HG03571 (cell line): ENCODE measurements around the gene FAP.

Source experiments
- ATAC-seq: cut with Tn5 transposase; IDR thresholded peaks from one replicate; pipeline ENCODE4 v1.9.1; 2021; ENCODE audit not compliant: unreplicated experiment

Gene FAP, protein sequence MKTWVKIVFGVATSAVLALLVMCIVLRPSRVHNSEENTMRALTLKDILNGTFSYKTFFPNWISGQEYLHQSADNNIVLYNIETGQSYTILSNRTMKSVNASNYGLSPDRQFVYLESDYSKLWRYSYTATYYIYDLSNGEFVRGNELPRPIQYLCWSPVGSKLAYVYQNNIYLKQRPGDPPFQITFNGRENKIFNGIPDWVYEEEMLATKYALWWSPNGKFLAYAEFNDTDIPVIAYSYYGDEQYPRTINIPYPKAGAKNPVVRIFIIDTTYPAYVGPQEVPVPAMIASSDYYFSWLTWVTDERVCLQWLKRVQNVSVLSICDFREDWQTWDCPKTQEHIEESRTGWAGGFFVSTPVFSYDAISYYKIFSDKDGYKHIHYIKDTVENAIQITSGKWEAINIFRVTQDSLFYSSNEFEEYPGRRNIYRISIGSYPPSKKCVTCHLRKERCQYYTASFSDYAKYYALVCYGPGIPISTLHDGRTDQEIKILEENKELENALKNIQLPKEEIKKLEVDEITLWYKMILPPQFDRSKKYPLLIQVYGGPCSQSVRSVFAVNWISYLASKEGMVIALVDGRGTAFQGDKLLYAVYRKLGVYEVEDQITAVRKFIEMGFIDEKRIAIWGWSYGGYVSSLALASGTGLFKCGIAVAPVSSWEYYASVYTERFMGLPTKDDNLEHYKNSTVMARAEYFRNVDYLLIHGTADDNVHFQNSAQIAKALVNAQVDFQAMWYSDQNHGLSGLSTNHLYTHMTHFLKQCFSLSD

DNA sequence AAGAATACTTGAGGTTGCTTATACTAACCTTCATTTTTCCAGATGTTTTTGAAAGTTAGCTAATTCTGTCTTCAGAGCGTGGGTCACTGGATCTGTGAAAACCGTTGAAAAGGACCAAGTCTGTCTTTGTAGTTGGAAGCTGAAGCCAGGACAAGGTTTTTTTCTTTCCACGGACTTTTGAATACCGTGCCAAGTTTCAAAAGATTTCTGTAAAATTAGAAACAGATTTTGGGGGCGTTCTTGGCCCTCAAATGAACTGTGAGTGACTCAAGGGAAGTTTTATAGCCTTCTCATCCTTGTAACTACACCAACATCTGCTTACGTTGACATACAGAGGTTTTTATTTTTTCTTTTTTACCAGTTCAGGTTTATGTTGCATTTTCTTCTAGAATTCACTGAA, at the start of gene FAP:
Gene FAP (minus strand): TSS at position 152 of the 400 bp plus-strand sequence. CDS start 118 bp downstream, at position 34.
- ATAC-seq: no peak

DNA sequence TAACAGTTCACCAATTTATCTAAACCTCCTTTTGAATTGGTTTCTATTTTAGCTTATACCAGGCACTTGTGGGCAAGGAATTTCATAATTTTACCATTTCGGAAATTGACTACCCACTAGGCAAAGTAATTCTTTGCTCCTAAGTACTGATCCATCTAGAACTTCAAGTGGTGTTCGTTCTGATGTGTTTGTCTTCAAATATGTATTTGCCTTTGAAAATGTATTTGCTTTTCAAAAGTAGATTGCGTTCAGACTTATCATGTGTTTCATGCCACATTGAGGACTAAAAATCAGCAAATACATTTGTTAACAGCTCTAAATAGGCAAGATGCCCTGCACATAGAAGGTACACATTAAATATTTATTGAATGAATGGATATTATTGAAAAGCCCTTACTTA, 48.5 kb upstream of the FAP start:
- ATAC-seq: no peak

DNA sequence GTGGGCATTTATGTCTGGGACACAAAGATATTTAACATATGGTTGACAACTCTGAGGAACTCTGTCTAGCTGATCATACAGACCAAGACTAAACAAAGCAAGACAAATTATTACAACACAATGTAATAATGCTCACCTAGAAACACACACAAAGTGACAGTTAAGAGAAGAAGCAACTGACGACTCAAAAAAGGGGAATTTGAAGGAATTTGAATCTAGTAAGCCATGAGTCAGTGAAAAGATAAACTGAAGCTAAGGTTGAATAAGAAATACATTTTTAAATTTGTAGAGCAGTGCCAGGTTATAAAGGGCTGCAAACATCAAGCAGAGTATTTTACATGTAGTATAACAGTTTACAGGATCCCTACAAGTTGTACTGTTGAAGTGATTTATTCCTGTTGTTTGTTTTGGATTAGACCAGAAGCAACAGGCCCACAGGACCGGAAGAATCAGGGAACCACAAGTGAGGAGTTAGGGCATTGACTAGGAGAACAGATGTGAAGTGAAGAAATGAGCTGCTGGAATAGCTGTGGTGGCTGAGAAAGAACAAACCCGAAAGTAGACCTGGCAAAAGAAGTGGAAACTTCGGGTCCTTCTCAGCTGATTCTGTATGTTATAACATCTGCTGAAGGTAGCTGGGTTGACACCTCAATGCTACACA, 39.6 kb upstream of the FAP start:
- no peak for ATAC-seq

DNA sequence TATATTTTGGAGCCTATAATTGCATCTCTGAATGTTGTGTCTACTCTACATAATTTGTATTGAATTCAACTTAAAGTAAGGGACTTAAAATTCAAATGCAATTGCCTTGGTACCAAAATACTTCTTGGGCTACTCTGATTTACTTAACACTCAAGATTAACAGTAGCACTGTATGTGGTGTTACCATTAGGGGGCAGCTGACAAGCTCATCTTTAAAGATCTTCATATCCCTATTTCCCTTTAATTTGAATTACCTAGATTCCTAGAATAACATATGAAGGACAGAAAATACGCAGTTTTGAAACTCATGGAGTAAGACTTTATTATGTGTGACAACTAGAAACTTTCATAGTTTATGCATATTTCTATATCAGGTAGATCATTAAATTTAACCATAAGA, 37.4 kb upstream of the FAP start:
- ATAC-seq: no peak

DNA sequence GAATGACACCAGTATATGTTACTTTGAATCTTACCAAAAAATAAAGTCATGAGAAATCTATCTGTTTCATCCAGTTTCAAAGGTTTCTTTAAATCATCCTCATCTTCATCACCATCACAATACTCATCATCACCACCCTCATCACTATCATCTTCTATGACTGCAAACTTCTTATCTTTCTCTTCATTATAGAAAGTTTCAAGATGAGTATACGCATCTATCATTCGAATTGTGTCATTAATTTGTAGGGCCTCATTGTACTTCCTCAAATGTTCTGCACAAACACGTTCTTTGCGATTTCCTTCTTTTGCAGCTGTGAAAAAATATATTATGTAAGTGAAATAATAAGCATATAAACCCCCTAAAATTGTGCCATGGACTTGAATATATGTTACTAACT, 34.1 kb upstream of the FAP start:
- no peak for ATAC-seq

DNA sequence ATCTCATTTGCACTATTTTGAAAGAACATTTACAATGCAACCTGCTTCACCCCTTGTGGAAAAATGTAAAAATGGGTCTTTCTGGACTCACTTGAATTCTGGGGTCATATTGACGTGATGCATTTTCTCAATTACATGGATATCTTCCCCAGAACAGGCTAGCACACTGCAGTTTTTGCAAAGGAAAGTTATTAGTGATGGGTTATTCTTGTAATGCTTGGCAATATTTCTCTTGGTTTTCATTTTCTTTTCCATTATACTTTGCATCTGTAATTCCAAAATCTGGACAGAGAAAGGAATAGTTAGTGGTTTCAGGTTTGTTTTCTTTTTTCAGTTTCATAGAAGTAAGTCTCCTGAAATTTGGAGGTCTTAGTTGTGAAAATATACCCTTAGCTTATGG, 24.8 kb upstream of the FAP start:
- ATAC-seq: no peak

DNA sequence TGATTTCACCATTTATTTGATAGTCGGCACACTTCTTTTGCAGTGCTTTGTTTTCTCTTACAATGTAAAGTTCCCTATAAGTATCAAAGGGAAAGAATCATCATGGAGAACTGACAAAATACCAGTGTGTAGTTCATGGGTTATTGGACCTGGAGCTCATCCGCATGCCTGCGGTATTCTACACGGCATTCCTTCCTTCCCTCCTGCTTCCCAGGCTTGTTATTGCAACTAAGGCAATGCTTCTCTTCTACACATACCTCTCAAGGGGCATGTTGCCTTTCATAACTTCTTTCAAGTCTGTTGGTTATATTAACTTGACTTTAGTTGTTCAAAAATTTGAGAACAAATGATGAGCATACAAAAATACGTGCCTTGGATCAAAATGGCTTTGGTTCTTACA, 24.3 kb upstream of the FAP start:
- ATAC-seq: no peak

DNA sequence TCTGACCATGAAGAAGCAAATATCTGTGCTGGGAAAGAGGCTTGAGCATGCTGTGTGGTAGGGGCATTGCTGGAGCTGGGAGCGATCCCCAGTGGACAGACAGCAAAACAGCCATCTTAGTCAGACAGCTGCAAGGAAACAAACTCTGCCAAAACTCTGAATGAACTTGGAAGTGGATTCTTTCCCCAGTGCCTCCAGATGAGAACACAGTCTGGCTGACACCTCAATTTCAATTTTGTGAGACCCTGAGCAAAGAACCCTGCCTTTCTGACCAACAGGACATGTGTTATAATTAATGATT, 23.2 kb upstream of the FAP start:
- ATAC-seq: no peak

DNA sequence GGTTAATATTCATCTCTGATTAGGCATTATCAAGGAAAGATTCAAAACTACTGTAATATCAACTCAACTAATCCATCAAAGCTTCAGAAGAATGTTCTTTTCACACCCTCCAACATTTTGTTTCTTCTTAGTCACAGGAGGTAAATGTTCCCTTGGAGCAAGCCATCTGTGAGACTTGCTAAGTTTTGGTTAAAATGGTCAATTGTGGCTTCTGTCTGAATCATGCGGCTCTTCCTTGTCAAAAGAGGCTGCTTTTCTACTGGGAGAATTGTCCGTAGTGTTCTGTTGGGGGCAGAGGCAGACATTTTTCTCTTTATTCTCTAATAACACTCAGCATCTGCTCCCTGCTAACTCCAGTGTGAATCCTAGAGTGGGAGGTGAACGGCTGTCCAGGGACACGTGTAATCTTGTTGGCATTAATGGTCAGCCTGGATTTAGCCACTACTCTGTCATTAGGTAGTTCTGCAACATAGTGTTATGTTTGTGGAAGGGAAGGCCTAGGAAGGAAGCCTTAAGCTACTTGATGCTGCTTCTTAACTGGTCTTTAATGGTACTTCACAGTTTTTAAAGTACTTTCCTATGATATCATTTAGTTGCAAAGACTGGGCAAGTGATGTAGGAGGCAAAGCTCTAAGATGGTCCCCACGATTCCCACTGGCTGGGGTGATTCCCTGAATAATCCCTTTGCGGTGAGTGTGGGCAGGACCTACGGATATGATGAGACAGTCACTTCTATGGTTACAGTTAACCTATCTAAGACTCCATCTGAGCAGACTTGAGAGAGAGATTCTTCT, 22.6 kb upstream of the FAP start:
- ATAC-seq: no peak

DNA sequence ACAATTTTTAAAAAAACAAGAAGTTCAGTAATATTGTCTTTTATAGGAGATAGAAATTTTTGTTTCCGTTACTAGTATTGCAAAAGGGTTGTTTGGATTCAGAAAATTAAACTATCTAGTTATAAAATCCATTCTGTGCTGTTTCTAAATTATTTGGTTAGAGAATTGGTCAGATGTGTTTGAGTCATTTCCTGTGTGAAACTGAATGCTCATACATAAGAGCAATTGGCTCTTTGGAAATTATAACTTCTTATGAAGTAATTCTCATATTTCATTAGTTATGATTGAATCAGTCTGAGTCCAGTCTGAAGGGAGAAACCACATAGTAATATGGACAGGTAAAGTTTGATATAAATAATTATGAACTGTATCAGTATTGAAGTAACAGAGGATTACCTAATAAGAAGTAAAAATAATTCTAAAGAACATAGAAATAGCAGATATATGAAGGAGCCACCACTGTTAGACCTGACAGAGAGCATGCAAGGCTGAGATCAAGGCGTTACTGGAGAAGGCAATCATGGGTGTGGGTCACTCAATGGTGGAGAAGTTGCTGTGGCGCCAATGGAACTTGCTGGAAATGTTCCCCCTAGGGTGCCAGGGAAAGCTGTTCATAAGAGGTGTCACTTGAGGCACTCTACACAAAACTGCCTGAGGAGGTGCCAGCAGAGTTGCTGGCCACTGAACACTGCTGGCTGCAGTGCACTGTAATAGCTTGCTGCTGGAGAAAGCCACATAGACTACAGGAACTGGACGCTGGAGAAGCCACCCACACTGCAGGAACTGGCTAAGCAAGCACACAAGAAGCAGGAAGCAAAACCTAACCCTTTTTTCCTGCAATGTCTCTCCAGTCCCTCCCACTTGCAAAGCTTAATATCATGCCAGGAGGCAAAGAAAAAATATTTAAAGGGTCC, 18.0 kb upstream of the FAP start:
- ATAC-seq: peak; percentile 59

DNA sequence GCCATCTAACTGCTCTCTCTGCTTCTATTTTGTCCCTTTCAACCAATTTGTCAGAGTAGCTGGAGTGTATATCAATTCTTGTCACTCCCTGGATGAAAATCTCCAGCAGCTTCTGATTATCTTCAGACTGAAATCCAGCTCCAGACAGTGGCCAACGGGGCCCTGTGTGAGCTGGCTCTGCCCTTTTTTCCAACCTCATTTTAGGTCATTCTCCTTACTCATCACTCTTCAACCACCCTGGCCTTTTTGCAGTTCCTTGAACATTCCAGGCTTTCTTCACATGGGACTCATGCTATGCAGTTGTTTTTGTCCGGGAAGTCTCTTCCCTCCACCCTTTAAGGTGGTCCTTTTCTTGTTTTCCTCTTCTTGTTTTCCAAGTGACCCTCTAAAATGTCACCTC, 15.4 kb upstream of the FAP start:
- no peak for ATAC-seq

DNA sequence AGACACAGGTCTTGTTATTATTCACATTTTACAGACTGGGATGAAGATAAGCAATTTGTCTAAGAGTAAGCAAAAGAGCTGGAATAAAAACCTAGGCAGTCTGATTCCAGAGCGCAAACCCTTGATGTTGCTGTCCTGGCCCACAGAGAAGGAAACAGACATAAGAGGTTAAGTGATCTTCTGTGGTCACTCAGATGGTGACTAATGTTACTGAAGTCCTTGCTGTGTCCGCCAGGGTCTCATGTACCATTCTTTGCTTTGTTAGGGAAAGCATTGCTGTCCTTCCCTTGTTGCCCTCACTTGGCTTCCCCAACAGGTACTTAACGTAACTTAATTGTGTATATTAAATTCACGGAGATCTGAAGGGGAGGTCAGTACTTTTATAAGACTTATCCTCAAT, 14.9 kb upstream of the FAP start:
- no peak for ATAC-seq

DNA sequence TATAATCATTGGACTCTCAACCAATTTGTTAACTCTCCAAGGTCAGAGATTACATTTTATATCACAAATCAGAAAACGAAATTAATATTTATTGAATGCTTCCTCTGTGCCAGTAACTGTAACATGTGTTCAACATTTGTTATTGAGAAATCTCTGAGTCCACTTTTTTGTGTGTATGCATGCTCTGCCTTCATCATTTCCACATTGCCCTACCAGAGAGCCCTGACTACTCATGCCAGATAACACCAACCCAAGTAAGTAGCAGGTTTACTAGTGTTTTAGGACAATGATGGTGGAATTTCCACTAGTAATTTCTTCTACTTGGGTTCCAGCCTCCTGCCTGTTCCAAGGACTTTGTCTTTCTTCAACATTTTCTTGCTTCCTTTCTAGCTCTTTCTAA, 14.2 kb upstream of the FAP start:
- no peak for ATAC-seq

DNA sequence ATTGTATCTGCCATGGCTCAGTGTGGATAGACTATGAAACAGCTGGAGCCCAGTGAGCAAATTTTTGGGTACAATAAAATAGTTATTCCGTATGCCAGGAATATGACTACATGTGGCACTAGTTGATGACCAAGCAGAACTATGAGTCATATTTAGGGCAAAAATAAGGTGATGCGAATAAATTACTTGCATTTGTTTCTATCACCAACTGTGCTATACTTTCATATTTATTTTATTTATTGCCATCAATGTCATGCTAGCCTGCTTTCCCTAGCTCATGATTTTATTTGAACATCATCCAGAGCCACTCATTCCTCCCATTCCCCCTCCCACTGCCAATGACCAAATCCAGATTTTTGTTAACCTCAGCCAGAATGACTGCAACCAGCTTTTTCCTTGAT, 13.3 kb upstream of the FAP start:
- no peak for ATAC-seq

DNA sequence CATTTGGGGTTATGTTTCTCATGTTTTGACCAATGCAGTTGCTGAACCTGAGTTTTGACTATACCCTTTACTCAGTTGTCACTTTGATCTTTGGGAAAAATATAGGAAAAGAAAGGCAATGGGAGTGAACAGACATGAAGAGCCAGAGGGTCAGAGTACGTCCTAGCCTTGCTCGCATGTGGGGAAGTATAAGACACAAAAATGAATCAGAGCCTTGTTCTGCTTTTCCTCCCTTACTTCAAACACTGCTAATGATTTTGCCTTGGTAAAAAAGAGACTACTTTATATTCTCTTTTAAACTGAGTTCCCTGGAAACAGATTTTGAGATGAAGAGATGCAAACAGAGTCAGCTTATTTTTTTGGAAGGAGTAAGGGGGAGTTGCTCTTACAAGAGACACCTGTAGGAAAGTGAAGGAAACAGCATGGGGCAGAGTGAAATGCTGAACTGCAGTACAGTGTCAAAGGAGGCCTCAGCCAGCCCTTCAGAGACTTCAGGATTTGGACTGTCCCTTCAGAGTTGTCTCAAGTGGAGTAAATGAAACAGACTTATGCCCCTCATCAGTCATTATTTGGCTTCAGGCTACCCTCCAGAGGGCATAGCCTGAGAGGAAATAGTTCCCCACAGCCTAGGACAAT, 11.1 kb upstream of the FAP start:
- no peak for ATAC-seq

DNA sequence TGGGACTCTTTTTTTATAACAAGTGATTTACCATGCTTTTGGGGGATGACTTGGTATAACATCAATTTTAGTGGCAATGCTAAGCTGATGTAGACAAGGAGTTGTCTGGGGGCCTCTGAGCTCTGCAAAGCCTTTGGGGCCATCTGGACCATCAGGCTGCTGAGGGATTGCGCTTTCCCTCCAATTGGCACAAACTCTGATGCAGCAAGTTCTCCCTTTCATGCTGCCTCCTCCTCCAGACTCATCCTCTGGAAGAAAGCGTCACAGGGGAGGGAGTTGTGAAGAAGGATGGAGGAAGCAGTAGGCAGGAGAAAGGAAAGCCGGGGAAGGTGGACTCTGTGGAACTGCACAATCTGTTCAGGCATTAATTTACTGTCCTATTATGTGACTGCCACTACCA, 10.2 kb upstream of the FAP start:
- no peak for ATAC-seq

DNA sequence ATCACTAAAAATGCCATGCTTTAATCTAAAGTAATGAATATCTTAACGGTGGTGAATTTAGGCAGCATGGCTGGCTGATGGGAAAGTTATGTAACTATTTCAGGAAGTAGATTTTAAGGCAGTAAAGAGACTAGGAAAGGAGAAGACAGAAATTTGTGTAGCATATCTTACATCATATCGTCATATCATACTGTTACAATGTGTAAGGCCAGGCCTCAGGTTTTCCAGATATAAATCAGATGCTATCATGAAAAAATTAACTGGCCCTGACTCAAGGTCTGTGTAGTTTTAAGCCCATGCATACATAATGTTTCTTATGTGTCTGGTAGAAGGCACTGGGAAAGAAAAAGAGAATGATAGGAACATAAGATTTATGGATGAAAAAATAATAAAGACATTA, 8.9 kb upstream of the FAP start:
- no peak for ATAC-seq

DNA sequence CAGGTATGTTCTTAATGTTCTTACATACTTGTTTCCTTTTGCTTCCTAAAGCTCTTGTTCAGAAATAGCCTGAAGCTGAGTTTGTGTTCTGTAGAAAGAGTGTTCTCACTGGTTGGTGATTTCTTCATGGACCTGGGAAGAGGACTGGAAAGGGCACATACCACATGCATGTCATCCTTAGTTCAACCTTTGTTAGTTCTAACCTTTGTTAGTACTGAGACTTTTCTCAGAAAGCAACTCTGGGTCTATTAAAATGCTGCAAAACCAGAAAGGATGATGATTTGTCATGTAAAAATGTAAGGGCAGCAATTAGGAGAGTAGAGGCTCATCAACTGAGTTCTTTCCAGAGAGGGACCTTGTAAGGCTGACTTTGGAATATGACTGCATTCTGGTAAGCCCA, 2.5 kb upstream of the FAP start:
- no peak for ATAC-seq

DNA sequence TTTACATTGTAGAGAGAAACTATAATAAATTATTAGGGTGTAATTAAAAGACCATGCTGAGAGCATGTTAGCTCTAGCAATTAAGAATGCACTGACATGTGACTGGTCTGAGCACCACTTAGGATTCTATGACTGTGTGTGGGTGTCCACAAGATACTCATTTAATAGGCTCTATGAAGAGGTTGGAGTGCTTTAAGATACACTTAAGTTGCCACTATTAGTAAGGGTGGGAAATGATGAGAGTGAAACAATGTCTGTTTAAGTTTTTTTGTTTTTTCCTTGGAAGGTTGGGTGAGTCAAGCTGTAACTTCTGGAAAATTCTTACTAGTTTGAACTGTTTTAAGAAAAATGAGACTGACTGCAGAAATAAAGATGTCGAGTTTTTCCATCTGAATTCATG, 1.8 kb upstream of the FAP start:
- ATAC-seq: no peak

DNA sequence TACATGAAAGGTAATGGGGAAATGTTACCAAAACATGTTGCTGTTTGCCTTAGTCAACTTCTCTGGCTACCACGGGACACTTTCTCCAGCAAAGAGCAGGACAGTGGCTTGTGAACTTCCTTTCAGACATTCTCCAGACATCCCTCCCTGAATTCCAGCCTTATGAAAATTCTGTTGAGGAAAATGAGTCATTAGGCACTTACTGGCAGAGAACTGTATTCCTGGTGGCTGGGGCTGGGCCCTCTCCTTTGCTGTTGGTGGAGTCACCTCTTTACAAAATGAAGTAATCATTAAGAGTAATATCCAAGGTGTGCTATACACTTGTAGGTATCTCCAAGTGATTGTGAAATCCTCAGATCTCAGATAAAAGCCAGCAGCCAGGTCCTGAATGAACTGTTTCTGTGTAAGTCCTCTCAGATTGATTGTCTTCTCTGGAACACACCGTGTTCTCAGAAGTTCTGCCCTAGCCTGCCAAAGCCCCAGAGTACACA, 1.3 kb upstream of the FAP start:
- ATAC-seq: no peak
